ENCODE measurements around the gene MYO1D. TPM values are rescaled to one million over a fixed set of nuclear protein-coding genes. Genes with fewer than 3 reads are reported as not detected.

Gene MYO1D
- total RNA-seq, 1 experiment from 2014 or later: 29.9 TPM

GRCh38 chr17:32488604-32489180, 388.2 kb downstream of the MYO1D start (continued):
- TF ChIP-seq ZNF281 (CRISPR knock-in tag; IDR thresholded peaks at IDR 0.05): no peak
- TF ChIP-seq NFYB (CRISPR knock-in tag; conservative IDR thresholded peaks at IDR 0.05; ENCODE audit: low read depth): no peak
- TF ChIP-seq GRHL2 (CRISPR knock-in tag; IDR thresholded peaks at IDR 0.05; ENCODE audit: insufficient replicate concordance, severe bottlenecking): no peak
- no peak for TF ChIP-seq GABPB1 (CRISPR knock-in tag; IDR thresholded peaks at IDR 0.05)
- no peak for TF ChIP-seq MYBL2 (CRISPR knock-in tag; IDR thresholded peaks at IDR 0.05)
- no peak for TF ChIP-seq HMGXB4 (CRISPR knock-in tag; IDR thresholded peaks at IDR 0.05)
- TF ChIP-seq ZNF512 (CRISPR knock-in tag; IDR thresholded peaks at IDR 0.05; ENCODE audit: borderline replicate concordance): no peak
- no peak for TF ChIP-seq NR3C1 (CRISPR knock-in tag; conservative IDR thresholded peaks at IDR 0.05; ENCODE audit: low read depth)
- no peak for TF ChIP-seq ATF3 (CRISPR knock-in tag; conservative IDR thresholded peaks at IDR 0.05)
- TF ChIP-seq IRF2 (CRISPR knock-in tag; IDR thresholded peaks at IDR 0.05; ENCODE audit: borderline replicate concordance, low read depth): no peak

- ATAC-seq: no peak
- TF ChIP-seq ZNF671 (CRISPR knock-in tag; IDR thresholded peaks at IDR 0.05) (no peak), ZNF281 (CRISPR knock-in tag; IDR thresholded peaks at IDR 0.05) (no peak), ELF4 (CRISPR knock-in tag; IDR thresholded peaks at IDR 0.05; ENCODE audit: low read depth) (no peak), SMAD3 (CRISPR knock-in tag; IDR thresholded peaks at IDR 0.05; ENCODE audit: borderline replicate concordance) (no peak), HMGA2 (CRISPR knock-in tag; IDR thresholded peaks at IDR 0.05) (no peak), ZSCAN18 (CRISPR knock-in tag; IDR thresholded peaks at IDR 0.05) (no peak), ZNF416 (CRISPR knock-in tag; IDR thresholded peaks at IDR 0.05) (no peak), MYBL2 (CRISPR knock-in tag; IDR thresholded peaks at IDR 0.05) (no peak)
- Mint-ChIP-seq H3K27me3 (ENCODE audit: low read depth) (no peaks in the 10 kb centered on the region), H3K4me3 (peak overlapping the region; percentile 88), H3K4me1 (peaks cover 59% of the 10 kb centered on the region), H3K9me3 (no peaks in the 10 kb centered on the region), H3K36me3 (peaks cover 20% of the 10 kb centered on the region), H3K27ac (peak overlapping the region; percentile 49; the same call in 1 of the 2 replicates)
- ChIA-PET CTCF (interaction anchor here (0.6 to 4.0 kb wide), 7 partner anchors 26 to 171 kb away, joined by 3 to 18 read pairs (median 5); partner anchors contain the start of gene PSMD11), POLR2A (interaction anchor here (0.9 to 1.8 kb wide), 4 partner anchors 29 to 58 kb away, joined by 3 to 8 read pairs (median 4); partner anchors contain the start of gene PSMD11)
- no peak for DNase-seq (ENCODE audit: low spot score)
These were observed 388.8 kb downstream of the MYO1D start for GRCh38 chr17:32488177-32488542.
